Measurements from ENCODE around the gene IL19.

- no peak for TF ChIP-seq ZEB2 (IDR thresholded peaks at IDR 0.05)
- no peak for TF ChIP-seq EP300 (IDR thresholded peaks at IDR 0.05; ENCODE audit: low read length)
- TF ChIP-seq ELF4 (CRISPR knock-in tag; IDR thresholded peaks at IDR 0.05): no peak
- no peak for TF ChIP-seq PTBP1 (IDR thresholded peaks at IDR 0.05; ENCODE audit: low read depth, low read length)
- TF ChIP-seq SETDB1 (IDR thresholded peaks at IDR 0.05; ENCODE audit: low read length): no peak
- TF ChIP-seq KAT2B (IDR thresholded peaks at IDR 0.05; ENCODE audit: low read depth, low read length): no peak
- no peak for TF ChIP-seq ZBTB40 (IDR thresholded peaks at IDR 0.05)
- no peak for TF ChIP-seq ZBTB40 (CRISPR knock-in tag; IDR thresholded peaks at IDR 0.05)
- peak; percentile 33 to 67 (median 62) for TF ChIP-seq CTCF (IDR thresholded peaks at IDR 0.05 in 2 of 3, conservative IDR thresholded peaks at IDR 0.05 in 1 of 3; ENCODE audit: insufficient read depth in 2 of 3, low read depth in 1 of 3, low read length in 3 of 3)
These were observed 86.3 kb downstream of the IL19 start for GRCh38 chr1:206856674-206857464.

Data from K562 (cell line).